Peyer's patch (tissue), 4 donors: ENCODE data around the gene SOD2. TPM values are rescaled to one million over a fixed set of nuclear protein-coding genes. Genes with fewer than 3 reads are reported as not detected.

ENCODE experiments used
- DNase-seq, 3 donors: peaks; one replicate each; pipeline ENCODE4 v3.0.0-alpha.2; 2017 to 2019
- H3K27ac ChIP-seq, 4 donors: fragments of 200-600 bp; sonication (generic); one replicate each; pipeline ENCODE4 v1.5.1; 2016 to 2019
- H3K27me3 ChIP-seq, 2 donors: fragments of 200-600 bp; sonication (generic); one replicate each; pipeline ENCODE4 v1.5.1; 2019
- H3K36me3 ChIP-seq, 3 donors: fragments of 200-600 bp; sonication (generic); one replicate each; pipeline ENCODE4 v1.5.1; 2016 to 2019
- H3K4me1 ChIP-seq, 4 donors: fragments of 200-600 bp; sonication (generic); one replicate each; pipeline ENCODE4 v1.5.1; 2016 to 2019
- H3K4me3 ChIP-seq, 4 donors: fragments of 200-600 bp; sonication (generic); 1 replicate in 3 of 4; 2 replicates in 1 of 4; pipeline ENCODE4 v1.5.1; 2016 to 2019; ENCODE audit warnings: mild to moderate bottlenecking in 1 of 4
- H3K9me3 ChIP-seq, 4 donors: fragments of 200-600 bp; sonication (generic); one replicate each; pipeline ENCODE4 v1.5.1; 2016 to 2019; ENCODE audit warnings: mild to moderate bottlenecking in 1 of 4
- POLR2A ChIP-seq, 2 donors: fragments of 450-650 bp; IDR thresholded peaks; one replicate each; pipeline ENCODE4 v1.5.1; 2017; ENCODE audit warnings: antibody characterized with exemption in 2 of 2, mild to moderate bottlenecking in 2 of 2, moderate library complexity in 2 of 2
- total RNA-seq, 4 donors: library from RNA; depleted of rRNA; stranded (reverse); fragments of >200 nt; gene quantifications; one replicate each; pipeline ENCODE4 v1.1.0, GENCODE V29; 2016
- TF ChIP-seq, protein P1 (sequence below), 6 experiments: fragments of 450-650 bp in 4 of 6; fragments of 200-600 bp in 2 of 6; sonication (generic) in 1 of 6; IDR thresholded peaks; one replicate each; pipeline ENCODE4 v1.5.1; 2017 to 2019; ENCODE audit warnings: antibody characterized with exemption in 6 of 6, mild to moderate bottlenecking in 3 of 6, moderate library complexity in 1 of 6

Gene SOD2
- total RNA-seq, 4 donors from 2014 or later, result 85.0 to 156 (median 103) TPM

DNA sequence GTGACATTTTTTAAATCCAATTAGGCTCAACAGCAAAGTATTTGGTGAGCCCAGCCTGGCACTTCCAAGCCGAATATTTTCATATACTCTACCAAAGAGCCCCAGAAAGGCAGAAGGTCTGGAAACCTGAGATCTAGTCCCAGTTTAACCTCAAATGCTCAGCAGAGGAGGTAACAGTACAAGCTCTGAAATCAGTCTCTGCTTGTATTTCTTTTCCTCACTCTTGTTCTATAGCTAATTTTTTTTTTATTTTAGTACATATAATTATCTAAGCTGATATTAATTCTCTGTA is 9.1 kb downstream of the SOD2 start:
- H3K27me3 ChIP-seq, result no peaks in the 10 kb centered on the region
- DNase-seq, result no peak
- H3K36me3 ChIP-seq, result peaks cover 0 to 77% (median 0%) of the 10 kb centered on the region in 3 donors
- no peak overlapping the region for H3K27ac ChIP-seq
- peaks cover 0 to 4% (median 0%) of the 10 kb centered on the region in 4 donors for H3K4me1 ChIP-seq
- H3K9me3 ChIP-seq, result no peaks in the 10 kb centered on the region
- TF ChIP-seq POLR2A (IDR thresholded peaks at IDR 0.05), result no peak
- TF ChIP-seq, protein P1, sequence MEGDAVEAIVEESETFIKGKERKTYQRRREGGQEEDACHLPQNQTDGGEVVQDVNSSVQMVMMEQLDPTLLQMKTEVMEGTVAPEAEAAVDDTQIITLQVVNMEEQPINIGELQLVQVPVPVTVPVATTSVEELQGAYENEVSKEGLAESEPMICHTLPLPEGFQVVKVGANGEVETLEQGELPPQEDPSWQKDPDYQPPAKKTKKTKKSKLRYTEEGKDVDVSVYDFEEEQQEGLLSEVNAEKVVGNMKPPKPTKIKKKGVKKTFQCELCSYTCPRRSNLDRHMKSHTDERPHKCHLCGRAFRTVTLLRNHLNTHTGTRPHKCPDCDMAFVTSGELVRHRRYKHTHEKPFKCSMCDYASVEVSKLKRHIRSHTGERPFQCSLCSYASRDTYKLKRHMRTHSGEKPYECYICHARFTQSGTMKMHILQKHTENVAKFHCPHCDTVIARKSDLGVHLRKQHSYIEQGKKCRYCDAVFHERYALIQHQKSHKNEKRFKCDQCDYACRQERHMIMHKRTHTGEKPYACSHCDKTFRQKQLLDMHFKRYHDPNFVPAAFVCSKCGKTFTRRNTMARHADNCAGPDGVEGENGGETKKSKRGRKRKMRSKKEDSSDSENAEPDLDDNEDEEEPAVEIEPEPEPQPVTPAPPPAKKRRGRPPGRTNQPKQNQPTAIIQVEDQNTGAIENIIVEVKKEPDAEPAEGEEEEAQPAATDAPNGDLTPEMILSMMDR (IDR thresholded peaks at IDR 0.05), result no peak
- H3K4me3 ChIP-seq, result no peak overlapping the region

DNA sequence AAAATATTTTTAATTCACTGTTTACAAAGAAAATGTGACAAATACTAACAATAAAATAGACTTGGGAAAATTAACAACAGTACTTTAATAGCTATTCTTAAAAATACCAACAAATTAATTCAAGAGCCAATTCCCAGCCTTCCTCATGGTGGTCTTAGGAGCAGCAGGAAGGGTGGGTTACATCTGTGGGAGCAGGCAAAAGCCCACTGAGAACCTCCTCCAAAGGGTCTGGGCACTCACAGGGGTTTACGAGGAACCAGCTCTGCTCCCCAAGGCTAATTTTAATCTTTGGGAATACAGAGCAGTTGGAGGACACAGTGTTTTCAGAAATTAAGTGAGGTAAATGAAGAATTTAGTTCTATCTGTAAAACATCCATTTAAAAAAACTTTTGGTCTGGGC is 10.2 kb downstream of the SOD2 start:
- H3K27me3 ChIP-seq, result no peaks in the 10 kb centered on the region
- TF ChIP-seq, protein P1 (IDR thresholded peaks at IDR 0.05), result no peak
- no peak for TF ChIP-seq POLR2A (IDR thresholded peaks at IDR 0.05)
- no peak overlapping the region for H3K4me3 ChIP-seq
- H3K9me3 ChIP-seq, result no peaks in the 10 kb centered on the region
- no peaks in the 10 kb centered on the region for H3K4me1 ChIP-seq
- no peak for DNase-seq
- H3K27ac ChIP-seq, result no peak overlapping the region
- peaks cover 0 to 77% (median 0%) of the 10 kb centered on the region in 3 donors for H3K36me3 ChIP-seq

- Histone ChIP-seq H3K9me3 (no peaks in the 10 kb centered on the region), H3K27me3 (no peaks in the 10 kb centered on the region), H3K36me3 (peaks cover 0 to 77% (median 0%) of the 10 kb centered on the region in 3 donors), H3K4me1 (no peaks in the 10 kb centered on the region), H3K27ac (no peak overlapping the region), H3K4me3 (no peak overlapping the region)
- no peak for DNase-seq
- TF ChIP-seq, protein P1 (IDR thresholded peaks at IDR 0.05), result no peak
- no peak for TF ChIP-seq POLR2A (IDR thresholded peaks at IDR 0.05)
Observed at GRCh38 chr6:159682295-159682694, 10.7 kb downstream of the SOD2 start.

- peaks cover 0 to 67% (median 0%) of the 10 kb centered on the region in 3 donors for H3K36me3 ChIP-seq
- no peaks in the 10 kb centered on the region for H3K9me3 ChIP-seq
- TF ChIP-seq POLR2A (IDR thresholded peaks at IDR 0.05), result no peak
- TF ChIP-seq, protein P1 (IDR thresholded peaks at IDR 0.05), result no peak
- no peak overlapping the region for H3K4me3 ChIP-seq
- H3K4me1 ChIP-seq, result no peaks in the 10 kb centered on the region
- no peaks in the 10 kb centered on the region for H3K27me3 ChIP-seq
- no peak overlapping the region for H3K27ac ChIP-seq
- DNase-seq, result no peak
Observed at GRCh38 chr6:159681191-159681880, 11.7 kb downstream of the SOD2 start.

DNA sequence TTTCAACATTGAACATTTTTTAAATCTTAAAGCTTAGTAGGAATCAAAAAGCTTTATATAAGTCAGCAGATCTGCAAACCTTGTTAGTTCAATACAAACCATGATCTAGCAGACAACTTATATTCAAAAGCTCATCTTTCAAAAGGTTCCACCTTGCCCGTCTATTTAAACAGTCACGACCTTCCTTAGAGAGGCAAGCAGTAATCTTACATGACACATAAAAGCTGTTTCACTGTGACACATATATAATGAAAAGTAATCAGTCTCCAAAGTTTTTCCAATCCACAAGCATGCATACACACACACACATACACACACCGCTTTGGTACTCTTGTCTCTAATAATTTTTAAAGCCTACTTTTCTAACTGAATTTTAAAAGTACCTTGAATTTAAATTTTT is 12.9 kb downstream of the SOD2 start:
- Histone ChIP-seq H3K4me1 (no peaks in the 10 kb centered on the region), H3K27ac (no peak overlapping the region), H3K27me3 (no peaks in the 10 kb centered on the region), H3K4me3 (no peak overlapping the region), H3K36me3 (peaks cover 0 to 59% (median 0%) of the 10 kb centered on the region in 3 donors), H3K9me3 (no peaks in the 10 kb centered on the region)
- TF ChIP-seq, protein P1 (IDR thresholded peaks at IDR 0.05), result no peak
- TF ChIP-seq POLR2A (IDR thresholded peaks at IDR 0.05), result no peak
- no peak for DNase-seq
